Stimulated activated CD4-positive, alpha-beta T cell treated with anti-CD3 and anti-CD28 coated beads, Interleukin-1b, Interleukin-23, amount 100 ng/mL, for 1 hour (primary cell): ENCODE data around the gene PAK1.
"Not testable (repeated sequence)": the region's sequence is repeated elsewhere in the genome, so short reads cannot be mapped to it uniquely, and the experiment has no call there.

ENCODE experiments used
- DNase-seq, 2 donors: peaks; one replicate each; pipeline ENCODE4 v3.0.0-alpha.2; 2020; ENCODE audit warnings: low read depth in 2 of 2

PAK1 gene

DNA sequence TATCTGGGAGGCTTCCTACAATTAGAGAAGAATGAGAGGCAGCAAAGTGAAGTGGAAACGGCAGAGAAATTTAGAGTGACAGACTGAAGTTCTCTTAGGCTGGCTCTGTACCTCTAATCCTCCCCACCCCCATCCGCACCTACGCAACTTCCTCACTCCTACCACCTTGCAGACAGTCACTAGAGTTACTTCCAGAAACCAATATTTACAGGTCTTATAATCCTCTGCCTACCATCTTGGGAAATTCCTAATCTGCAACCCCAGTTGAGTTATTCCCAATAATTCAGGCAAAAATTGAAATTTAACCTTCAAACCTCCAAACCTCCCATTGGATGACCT is 71.7 kb downstream of the PAK1 start:
- DNase-seq = no peak

DNA sequence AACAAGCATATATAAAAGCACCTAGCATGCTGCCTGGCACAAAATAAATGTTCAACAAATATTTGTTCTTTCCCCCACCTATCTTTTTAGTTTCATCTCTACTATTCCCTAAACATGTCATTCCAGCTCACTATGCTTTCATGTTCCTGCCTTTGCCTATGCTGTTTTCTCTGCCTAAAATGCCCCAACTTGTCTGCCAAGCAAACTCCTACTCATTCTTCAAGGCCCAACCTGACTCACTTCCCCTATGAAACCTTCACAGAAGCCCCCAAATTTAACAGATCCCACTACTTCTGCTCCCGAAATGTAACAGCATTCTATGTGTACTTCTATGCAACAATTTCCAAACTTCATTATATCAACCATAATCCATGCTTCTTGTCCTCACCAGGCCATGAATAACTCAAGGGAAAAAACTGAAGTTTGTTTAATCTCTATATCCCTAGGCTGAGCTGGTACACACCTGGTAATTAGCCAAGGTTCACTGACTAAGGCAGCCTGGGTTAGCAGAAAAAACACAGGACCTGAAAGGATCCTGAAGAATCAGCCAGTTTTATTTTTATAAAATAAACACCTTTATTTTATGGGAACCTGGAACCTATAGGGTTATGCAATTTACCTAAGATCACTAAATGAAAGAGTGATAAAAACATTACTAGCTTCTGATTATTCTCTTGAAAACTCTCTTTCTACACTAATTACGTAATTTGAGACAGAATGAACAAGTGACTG is 72.2 kb downstream of the PAK1 start:
- DNase-seq = no peak

DNA sequence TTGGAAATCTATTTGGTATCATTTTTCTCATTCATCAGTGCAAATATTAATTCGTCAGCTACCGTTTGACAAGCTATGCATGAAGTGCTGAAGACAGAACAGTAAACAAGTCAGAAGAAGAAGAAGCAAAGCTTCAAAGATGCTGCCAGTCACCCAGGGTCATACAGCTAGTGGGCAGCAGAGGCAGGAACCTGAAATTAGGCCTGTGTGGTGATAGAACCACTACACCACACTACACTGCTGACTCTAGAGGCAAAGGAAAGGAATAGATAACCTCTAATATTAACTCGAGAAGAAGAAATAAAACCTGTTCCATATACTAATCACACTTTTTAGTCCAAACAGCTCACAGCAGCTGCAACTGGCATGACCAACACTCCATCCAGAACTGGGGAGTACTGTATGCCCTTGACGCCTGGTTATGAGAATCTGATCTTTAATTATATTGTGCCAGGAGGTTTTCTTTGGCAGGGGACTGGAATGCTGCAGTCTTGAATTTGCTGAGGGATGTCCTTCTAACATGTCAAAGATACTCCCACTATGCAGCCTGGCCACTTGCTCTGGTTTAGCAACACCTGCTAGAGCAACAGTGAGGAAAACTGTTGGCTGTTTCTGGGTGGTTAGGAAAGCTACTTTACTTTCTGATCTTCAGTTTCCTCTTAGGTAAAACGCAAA is 73.0 kb downstream of the PAK1 start:
- no peak for DNase-seq

DNA sequence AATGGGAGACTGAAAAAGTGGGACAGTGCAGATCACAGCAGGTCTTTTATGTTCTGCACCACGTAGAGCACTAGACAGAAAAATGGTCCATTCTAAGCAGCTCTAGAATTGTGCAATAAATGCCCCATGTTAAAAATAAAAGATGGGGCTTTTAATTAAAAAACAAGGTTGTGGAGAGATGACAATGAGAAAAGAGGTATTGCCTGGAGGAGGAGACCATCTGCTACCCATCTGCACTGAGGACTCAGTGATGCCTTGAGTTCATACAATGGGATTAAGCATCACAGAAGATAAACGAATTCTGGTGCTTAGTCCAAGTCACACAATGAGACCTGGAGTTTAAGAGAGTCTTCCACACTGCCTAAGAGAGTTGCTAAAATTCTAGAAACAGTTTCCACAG is 73.6 kb downstream of the PAK1 start:
- no peak for DNase-seq

DNA sequence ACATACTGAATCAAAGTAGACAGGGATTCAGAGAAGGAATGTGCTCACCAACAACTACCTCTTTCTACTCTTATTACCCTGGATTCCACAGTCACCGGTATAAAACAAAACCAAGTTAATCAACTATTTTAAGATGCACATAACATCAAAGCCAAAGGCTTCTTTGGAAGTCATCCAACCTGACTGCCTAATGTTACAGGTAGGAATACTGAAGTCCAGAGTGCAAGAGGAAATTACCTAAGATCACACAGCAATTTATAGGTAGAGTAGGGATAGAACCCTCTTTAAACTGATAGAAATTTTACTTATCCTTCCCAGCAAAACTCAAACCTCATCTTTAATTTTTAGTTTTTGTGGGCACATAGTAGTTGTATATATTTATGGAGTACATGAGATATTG is 76.3 kb downstream of the PAK1 start:
- DNase-seq = no peak

DNA sequence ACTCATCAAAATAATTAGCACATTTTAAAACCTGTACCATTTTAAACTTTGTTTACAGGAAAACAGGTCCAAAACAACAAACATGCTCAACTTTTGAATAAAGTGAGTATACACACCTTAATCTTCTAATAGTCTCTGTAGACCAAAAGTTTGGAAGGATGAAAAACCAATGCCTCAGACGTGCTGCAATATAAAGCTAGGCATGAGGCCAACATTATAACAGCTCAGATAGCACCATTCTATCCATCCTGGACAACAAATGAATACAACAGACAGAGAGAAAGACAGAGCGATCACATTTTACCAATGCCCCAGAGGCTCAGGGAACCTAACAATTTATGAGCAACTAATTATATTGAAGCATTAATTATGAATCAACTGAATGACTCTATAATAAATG is 77.0 kb downstream of the PAK1 start:
- no peak for DNase-seq

DNA sequence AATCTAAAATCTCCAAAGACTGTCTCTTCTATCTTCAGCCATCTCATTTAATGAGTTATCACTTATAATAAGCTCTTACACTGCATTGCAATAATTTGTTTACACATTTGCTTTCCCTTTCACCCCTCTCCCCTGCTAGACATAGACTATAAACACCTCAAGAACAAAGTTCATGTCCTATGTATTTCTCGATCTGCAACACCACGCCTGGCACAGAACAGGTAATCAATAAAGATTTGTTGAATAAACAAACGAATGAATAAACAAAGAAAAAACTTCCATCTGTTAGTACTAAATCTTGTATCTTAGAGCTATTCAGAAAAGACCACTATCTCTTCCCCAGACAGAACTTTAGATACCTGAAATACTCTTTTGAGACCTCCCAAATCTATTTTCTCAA is 77.6 kb downstream of the PAK1 start:
- no peak for DNase-seq

DNA sequence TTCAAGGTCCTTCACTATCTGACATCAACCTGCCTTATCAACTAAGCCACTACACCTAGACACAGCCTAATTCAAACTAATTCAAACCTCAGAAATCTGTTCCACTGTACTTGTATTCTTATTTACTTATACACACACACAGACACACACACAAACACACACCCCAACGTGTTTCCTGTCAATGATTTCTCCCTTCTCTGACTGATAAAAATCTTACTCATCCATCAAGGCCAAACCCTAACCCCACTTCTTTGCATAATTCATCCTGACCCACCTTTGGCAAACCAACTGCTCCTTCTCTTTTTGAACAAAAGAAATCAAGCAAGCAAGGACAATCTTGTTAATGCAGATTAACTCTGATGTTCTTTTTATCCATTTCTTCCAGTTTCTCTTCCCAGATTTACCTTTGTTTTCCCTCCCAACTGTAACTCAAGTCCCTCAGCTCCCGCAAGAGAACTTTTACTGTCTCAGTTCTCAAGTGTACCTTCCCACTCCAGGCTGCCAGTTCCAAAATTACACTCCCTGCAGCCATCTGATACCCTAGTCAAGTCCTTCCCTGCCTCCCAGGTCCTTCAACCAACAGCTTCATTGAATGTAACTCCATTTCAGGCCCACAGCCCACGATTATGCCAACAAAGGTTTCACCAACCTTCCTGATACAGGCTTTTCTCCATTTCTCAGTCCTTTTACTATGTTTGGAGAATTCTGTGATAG is 78.3 kb downstream of the PAK1 start:
- DNase-seq = no peak

DNA sequence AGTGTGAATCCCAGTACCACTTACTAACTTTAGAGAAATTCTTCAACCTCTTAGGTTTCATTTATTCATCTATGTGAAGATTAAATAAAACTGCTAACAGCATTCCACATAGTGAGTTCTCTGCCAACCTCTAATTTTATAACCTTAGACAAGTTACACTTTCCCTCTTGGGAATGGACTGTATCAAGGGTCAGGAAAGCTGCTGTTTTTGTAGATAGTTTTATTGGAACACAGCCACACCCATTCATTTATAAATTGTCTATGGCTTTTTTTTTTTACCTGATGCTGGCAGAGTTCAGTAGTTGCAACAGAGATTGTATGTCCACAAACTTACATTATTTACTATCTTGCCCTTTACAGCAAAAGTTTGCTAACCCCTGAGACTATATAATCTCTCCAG is 81.1 kb downstream of the PAK1 start:
- no peak for DNase-seq

DNA sequence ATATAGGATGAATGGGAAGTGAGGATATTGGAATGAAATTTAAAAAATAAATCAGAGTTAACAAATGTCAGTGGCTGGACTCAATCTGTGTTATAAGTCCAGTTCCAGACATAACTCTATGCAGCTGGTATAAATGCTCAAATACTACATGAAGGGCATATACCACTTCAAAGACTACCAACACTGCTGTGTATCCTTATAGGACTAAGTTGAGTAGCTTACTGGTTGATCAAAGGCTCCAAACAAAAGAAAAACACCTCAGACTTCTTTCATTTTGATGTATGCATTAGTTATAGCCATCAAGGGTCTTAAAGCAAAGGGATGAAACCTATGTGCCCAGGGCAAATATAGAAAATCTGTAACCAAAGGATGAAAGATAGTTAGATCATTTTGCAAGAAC is 86.2 kb downstream of the PAK1 start:
- no peak for DNase-seq

DNA sequence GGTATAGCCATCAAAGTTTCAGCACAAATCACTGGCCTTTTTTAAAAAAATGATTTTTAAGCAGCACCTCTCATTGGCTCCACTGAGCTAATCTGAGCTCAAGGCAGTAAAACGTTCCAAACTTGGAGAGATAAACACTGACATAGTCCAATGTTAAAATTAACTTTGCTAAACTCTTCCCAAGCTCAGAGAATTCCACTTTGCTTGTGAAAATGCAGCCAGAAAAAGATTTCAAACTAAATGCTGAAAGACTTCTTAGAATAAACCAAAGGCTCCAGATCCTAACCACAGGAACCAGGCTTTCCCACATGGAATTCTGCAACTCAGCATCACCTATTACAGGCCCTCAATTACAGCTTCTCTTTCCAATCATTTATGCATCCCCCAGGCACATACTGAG is 87.7 kb downstream of the PAK1 start:
- DNase-seq = no peak

DNA sequence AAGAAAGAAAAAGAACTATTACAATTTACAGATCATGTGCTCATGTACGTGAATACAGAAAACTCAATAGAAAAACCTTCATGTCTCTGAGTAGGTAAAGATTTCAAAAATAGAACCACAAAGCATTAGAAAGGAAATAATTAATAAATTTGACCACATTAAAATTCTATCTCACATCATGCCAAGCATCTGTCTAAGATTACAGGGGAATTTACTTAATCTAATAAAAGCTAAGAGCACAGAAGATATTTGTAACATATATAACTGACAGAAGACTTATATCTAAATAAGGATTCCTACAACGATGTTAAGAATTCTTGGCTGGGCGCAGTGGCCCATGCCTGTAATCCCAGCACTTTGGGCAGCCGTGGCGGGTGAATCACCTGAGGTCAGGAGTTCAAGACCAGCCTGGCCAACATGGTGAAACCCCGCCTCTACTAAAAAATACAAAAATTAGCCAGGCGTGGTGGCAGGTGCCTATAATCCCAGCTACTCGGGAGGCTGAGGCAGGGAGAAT is 88.6 kb downstream of the PAK1 start:
- DNase-seq = not testable (repeated sequence)

DNA sequence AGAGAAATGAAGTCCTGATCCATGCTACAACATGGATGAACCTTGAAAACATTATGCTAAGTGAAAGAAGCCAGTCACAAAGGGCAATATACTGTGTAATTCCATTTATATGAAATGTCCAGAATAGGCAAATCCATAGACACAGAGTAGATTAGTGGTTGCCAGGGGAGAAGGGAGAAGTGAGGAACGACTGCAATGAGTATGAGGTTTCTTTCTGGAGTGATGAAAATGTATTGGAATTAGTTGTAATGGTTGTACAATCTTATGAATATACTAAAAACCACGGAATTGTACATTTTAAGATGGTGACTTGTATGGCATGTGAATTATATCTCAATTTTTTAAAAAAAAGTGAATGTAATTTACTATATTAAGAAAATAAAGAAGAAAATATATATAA is 89.3 kb downstream of the PAK1 start:
- no peak for DNase-seq

DNA sequence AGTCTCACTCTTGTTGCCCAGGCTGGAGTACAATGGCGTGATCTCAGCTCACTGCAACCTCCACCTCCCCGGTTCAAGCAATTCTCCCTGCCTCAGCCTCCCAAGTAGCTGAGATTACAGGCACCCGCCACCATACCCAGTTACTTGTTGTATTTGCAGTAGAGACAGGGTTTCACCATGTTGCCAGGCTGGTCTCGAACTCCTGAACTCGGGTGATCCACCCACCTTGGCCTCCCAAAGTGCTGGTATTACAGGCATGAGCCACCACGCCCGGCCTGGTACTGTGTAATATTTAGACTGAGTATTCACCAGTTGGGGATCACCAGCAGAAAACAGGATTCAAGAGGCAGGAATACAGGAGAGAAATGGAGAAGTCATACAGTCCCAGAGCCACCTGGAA is 90.5 kb downstream of the PAK1 start:
- not testable (repeated sequence) for DNase-seq

DNA sequence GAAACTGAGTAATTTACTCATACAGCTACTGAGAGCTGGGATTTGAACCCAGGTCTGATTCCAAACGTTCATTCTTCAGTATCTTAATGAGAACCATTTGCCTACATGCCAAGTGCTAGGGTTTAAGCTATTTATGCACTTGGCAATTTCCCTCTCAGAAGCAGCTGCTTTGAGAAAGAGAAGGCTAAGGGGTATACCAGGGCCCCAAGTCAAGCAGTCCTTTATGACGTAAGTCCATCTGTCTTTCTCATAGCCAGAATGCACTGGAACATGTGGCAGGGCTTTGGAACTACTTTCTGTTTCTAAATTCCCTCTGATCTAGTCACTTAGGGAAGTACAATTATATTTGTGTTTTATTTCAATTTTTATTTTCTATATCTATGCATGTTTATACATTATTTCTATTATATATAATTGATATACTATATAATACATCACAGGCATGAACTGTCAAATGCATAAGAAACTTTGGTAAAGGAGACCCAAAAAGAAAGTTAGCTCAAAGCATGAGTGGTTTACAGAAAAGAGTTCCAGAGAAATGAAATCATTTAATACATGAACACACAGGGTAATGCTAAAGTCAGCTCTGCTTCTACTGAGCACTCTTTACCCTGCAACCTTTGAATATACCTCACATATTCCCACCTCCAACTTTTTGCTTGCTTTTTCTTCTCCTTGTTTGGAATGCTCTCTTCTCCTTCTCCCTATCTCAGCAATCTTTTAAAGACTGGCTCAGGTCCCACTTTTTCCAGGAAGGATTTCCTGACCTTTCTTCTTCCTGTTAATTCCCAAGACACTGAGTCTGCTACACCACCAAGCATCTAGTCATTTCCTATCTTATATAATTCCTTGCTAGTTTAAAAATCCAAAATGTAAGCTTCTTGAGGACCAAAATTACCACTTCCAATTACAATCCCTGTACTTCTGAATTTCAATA is 91.9 kb downstream of the PAK1 start:
- DNase-seq = no peak

DNA sequence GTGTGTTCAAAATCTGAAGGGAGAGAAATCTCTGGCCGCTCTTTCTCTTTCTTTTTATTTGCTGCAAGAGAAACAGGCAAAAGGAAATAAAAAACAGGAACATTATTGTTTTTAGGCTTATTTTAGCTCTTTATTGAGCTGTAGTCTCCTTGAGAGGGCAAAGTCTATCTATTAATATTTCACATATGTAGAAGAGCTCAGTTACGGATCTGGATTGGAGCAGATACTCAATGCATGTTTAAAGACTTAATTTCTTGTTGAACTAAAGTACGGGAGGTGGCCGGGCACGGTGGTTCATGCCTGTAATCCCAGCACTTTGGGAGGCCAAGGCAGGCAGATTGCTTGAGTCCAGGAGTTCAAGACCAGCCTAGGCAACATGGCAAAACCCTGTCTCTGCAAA is 94.0 kb downstream of the PAK1 start:
- DNase-seq = no peak

DNA sequence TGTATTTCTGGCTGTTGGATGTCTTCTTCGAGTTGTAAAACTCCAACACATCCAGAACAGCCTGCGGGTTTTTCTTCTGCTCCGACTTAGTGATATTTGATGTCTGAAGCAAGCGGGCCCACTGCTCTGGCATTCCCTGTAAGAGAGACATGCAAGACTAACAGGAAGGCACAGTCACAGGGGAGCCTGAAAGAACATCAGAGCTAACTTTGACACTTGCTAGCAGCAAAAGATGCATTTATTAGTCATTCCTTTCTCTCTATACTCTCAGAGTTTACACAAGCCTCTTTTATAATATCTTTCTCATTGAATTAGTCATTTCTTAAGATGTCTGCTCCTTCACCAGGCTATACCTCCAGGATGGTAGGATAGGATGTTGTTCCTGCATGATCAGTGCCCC is 94.6 kb downstream of the PAK1 start:
- no peak for DNase-seq

DNA sequence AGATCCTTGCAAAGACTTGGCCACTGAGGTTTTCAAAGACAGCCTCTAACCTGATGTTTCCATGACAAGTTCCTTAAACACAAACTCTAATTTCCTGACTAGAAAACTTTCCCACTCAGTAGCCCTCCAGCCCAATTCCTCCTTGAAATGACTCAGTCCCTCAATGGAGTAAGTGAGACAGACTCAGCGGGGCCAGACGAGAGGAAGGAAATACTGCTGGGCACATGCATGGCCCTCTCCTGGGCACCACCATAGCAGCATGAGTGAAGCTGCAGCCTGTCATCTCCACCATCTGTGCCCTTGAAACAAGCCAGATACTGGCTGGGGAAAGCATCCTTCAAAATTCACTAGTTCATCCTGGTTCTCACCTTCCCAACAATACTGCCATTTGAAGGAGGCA is 96.2 kb downstream of the PAK1 start:
- DNase-seq = no peak

DNA sequence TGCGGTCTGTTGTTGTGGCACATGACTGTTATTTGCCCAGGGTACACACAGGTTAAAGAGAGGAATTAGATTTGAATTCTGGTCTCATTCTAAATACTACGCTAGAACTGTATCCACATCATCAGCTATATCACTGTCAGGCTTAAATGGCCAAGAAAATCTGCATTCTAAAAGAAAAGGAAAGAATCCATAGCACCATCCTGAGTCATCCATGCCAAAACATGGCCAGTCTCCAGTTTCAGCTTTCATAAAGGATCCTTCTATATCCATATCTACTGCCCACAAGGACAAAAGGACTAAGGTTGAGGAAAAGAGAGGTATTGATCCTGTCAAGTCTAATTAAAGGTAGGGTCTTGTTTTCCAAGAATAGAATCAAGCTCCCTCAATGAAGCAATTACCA is 98.8 kb downstream of the PAK1 start:
- no peak for DNase-seq

DNA sequence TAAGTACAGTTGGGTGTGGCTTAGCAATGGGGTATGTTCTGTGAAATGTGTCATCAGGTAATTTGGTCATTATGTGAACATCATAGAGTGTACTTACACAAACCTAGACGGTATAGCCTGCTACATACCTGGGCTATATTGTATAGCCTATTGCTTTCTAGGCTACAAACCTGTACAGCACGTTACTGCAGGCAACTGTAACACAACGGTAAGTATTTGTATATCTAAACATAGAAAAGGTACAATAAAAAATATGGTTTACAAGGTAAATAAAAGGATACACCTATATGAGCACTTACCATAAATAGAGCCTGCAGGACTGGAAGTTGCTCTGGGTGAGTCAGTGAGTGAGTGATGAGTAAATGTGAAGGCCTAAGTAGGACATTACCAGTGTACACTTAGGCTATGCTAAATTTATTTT is 99.3 kb downstream of the PAK1 start:
- no peak for DNase-seq

DNA sequence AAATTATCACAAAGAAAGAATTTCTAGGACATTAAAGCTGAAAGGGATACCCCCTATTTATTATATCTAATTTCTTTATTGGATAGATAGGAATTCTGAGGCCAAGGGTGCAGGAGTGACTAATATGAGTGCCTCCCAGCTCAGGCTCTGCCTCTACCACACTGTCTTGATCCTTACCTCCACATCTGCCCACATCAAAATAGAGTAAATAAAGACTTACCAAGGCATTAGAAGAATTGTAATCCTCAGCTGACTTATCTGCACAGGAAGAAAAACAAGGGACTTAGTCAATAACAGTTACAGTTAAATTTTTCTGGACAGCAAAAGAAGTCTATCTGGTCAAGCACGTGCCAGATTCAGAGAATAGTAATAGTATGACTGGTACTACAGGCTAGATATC is 99.8 kb downstream of the PAK1 start:
- no peak for DNase-seq

DNA sequence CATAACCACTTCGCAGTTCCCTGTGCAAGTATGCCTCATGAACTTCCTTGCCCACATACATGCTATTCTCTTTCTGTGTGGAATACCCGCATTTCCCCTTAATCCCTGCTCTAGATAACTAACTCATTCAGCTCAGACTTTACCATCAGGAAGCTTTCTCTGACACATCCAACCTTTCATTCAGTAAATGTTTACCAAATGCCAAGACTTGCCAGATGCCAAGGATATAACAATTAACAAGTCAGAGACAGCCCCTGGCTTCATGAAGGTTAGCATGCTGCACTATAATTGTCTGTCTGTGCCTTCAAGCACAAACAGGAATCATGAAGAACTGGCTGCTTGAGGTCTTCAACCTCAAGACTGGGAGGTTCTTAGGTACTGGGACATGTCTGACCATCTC is 101.2 kb downstream of the PAK1 start:
- DNase-seq = no peak
